Fibroblast of lung (primary cell): ENCODE measurements around the gene GET4. TPM values are rescaled to one million over a fixed set of nuclear protein-coding genes. Genes with fewer than 3 reads are reported as not detected.

Source experiments
- DNase-seq, 2 donors: peaks; one replicate each; pipeline versions ENCODE4 v3.0.0 to v3.0.0-alpha.2; 2010; ENCODE audit warnings: low read depth in 2 of 2
- H2AFZ ChIP-seq: 2 replicates; pipeline ENCODE4 v1.5.1; 2012; ENCODE audit warnings: low read length, control low read depth, inconsistent platforms
- H3K27ac ChIP-seq: 2 replicates; pipeline ENCODE4 v1.5.1; 2011; ENCODE audit warnings: low read length, control low read depth; ENCODE audit not compliant: insufficient read depth
- H3K27me3 ChIP-seq: 2 replicates; pipeline ENCODE4 v1.5.1; 2011; ENCODE audit warnings: mild to moderate bottlenecking, low read length; ENCODE audit not compliant: control insufficient read depth, insufficient read depth
- H3K36me3 ChIP-seq: 2 replicates; pipeline ENCODE4 v1.5.1; 2011; ENCODE audit warnings: low read length; ENCODE audit not compliant: control insufficient read depth, insufficient read depth
- H3K4me1 ChIP-seq: 2 replicates; pipeline ENCODE4 v1.5.1; 2011; ENCODE audit warnings: low read length; ENCODE audit not compliant: control insufficient read depth, insufficient read depth; ENCODE audit errors: extremely low read depth
- H3K4me2 ChIP-seq: 2 replicates; pipeline ENCODE4 v1.5.1; 2011; ENCODE audit warnings: low read length, control low read depth; ENCODE audit not compliant: insufficient read depth; ENCODE audit errors: extremely low read depth
- H3K4me3 ChIP-seq, 4 experiments: fragments of 200-600 bp in 1 of 4; sonication (generic) in 1 of 4; replicated peaks in 1 of 4; 2 replicates each; pipeline ENCODE4 v1.5.1; 2011 to 2016; ENCODE audit warnings: low read length in 4 of 4, low read depth in 3 of 4, mild to moderate bottlenecking in 3 of 4, control low read depth in 2 of 4, inconsistent platforms in 1 of 4, mixed read lengths in 1 of 4; ENCODE audit not compliant: insufficient read depth in 1 of 4; ENCODE audit errors: control extremely low read depth in 1 of 4
- H3K79me2 ChIP-seq: 2 replicates; pipeline ENCODE4 v1.5.1; 2012; ENCODE audit warnings: mild to moderate bottlenecking, low read length, inconsistent platforms; ENCODE audit not compliant: control insufficient read depth, insufficient read depth
- H3K9ac ChIP-seq: 2 replicates; pipeline ENCODE4 v1.5.1; 2011; ENCODE audit warnings: mild to moderate bottlenecking, low read length, control low read depth; ENCODE audit not compliant: insufficient read depth
- H3K9me3 ChIP-seq: 2 replicates; pipeline ENCODE4 v1.5.1; 2012; ENCODE audit warnings: low read depth, low read length; ENCODE audit not compliant: control insufficient read depth, insufficient read depth
- H4K20me1 ChIP-seq: 2 replicates; pipeline ENCODE4 v1.5.1; 2011; ENCODE audit warnings: low read length; ENCODE audit not compliant: control insufficient read depth, insufficient read depth; ENCODE audit errors: extremely low read depth
- CTCF ChIP-seq, 2 donors: IDR thresholded peaks in 1 of 2; conservative IDR thresholded peaks in 1 of 2; 1 replicate in 1 of 2; 2 replicates in 1 of 2; pipeline ENCODE4 v1.5.1; 2011 to 2012; ENCODE audit warnings: low read length in 2 of 2, control low read depth in 1 of 2, inconsistent platforms in 1 of 2, low read depth in 1 of 2, mild to moderate bottlenecking in 1 of 2
- EZH2 ChIP-seq: IDR thresholded peaks from 2 replicates; pipeline ENCODE4 v1.5.1; 2012; ENCODE audit warnings: low read length, control low read depth, mild to moderate bottlenecking; ENCODE audit errors: missing control alignments
- polyA plus RNA-seq, 2 donors: library from polyadenylated mRNA; depleted of rRNA in 1 of 2; stranded (reverse) in 1 of 2; unstranded in 1 of 2; fragments of >200 nt; gene quantifications; 2 replicates each; pipeline ENCODE4 v1.2.1, GENCODE V29; 2011 to 2012; ENCODE audit warnings: missing spikeins in 1 of 2
- total RNA-seq: library from RNA; depleted of rRNA; stranded (reverse); fragments of >200 nt; gene quantifications from 2 replicates; pipeline ENCODE4 v1.2.1, GENCODE V29; 2014

Gene GET4
- total and polyA plus RNA-seq, 2 donors (not counting 1 experiment from before 2014, with no cell fraction given): 13.4 to 23.1 TPM

GRCh38 chr7:945147-945555 lies 68.8 kb downstream of the GET4 start:
- no peak overlapping the region for H3K27ac ChIP-seq
- DNase-seq: no peak
- TF ChIP-seq EZH2 (no peak), CTCF (conservative IDR thresholded peaks at IDR 0.05 in 1 of 2, IDR thresholded peaks at IDR 0.05 in 1 of 2; ENCODE audit: low read depth in 1 of 2, low read length in 2 of 2) (no peak)
- no peaks in the 10 kb centered on the region for H3K36me3 ChIP-seq
- H3K9ac ChIP-seq: no peak overlapping the region
- H3K27me3 ChIP-seq: no peaks in the 10 kb centered on the region
- H4K20me1 ChIP-seq: no peaks in the 10 kb centered on the region
- no peaks in the 10 kb centered on the region for H3K4me1 ChIP-seq
- no peaks in the 10 kb centered on the region for H3K79me2 ChIP-seq
- H3K4me2 ChIP-seq: no peak overlapping the region
- no peak overlapping the region for H2AFZ ChIP-seq
- no peak overlapping the region for H3K4me3 ChIP-seq
- no peaks in the 10 kb centered on the region for H3K9me3 ChIP-seq

- H2AFZ ChIP-seq: no peak overlapping the region
- H3K27ac ChIP-seq: no peak overlapping the region
- H3K9ac ChIP-seq: no peak overlapping the region
- H3K4me2 ChIP-seq: no peak overlapping the region
- no peaks in the 10 kb centered on the region for H3K4me1 ChIP-seq
- H3K4me3 ChIP-seq: no peak overlapping the region
- TF ChIP-seq EZH2 (no peak), CTCF (conservative IDR thresholded peaks at IDR 0.05 in 1 of 2, IDR thresholded peaks at IDR 0.05 in 1 of 2; ENCODE audit: low read depth in 1 of 2, low read length in 2 of 2) (no peak)
- H3K36me3 ChIP-seq: no peaks in the 10 kb centered on the region
- H3K79me2 ChIP-seq: no peaks in the 10 kb centered on the region
- no peaks in the 10 kb centered on the region for H3K27me3 ChIP-seq
- DNase-seq: no peak
- H3K9me3 ChIP-seq: no peaks in the 10 kb centered on the region
- H4K20me1 ChIP-seq: no peaks in the 10 kb centered on the region
These were observed 69.4 kb downstream of the GET4 start for GRCh38 chr7:945556-946255.

Other genes starting within 250 kb of the GET4 start
- 10.3 and 14.2 TPM in 2 replicates for gene DNAAF5, start 149.9 kb upstream of the GET4 start, total RNA-seq
- gene DNAAF5, start 149.9 kb upstream of the GET4 start, polyA plus RNA-seq: 13.1 and 19.2 TPM in 2 replicates
- gene PRKAR1B, start 149.3 kb upstream of the GET4 start, total RNA-seq: 12.3 and 14.5 TPM in 2 replicates
- gene PRKAR1B, start 149.3 kb upstream of the GET4 start, polyA plus RNA-seq: 12.1 and 12.7 TPM in 2 replicates
- 92.7 and 185 TPM in 2 replicates for gene SUN1, start 44.1 kb upstream of the GET4 start, total RNA-seq
- 157 and 220 TPM in 2 replicates for gene SUN1, start 44.1 kb upstream of the GET4 start, polyA plus RNA-seq
- gene ADAP1, start 78.1 kb downstream of the GET4 start, total RNA-seq: 1.0 and 2.3 TPM in 2 replicates
- gene ADAP1, start 78.1 kb downstream of the GET4 start, polyA plus RNA-seq: 1.0 and 1.1 TPM in 2 replicates
- gene COX19, start 99.0 kb downstream of the GET4 start, total RNA-seq: 9.2 and 11.7 TPM in 2 replicates
- gene COX19, start 99.0 kb downstream of the GET4 start, polyA plus RNA-seq: 4.0 and 4.3 TPM in 2 replicates
- gene CYP2W1, start 106.6 kb downstream of the GET4 start, total RNA-seq: not detected in 2 replicates
- gene CYP2W1, start 106.6 kb downstream of the GET4 start, polyA plus RNA-seq: not detected in 2 replicates
- gene GPR146, start 168.0 kb downstream of the GET4 start, total RNA-seq: 3.1 and 3.3 TPM in 2 replicates
- 0.30 and 2.2 TPM in 2 replicates for gene GPR146, start 168.0 kb downstream of the GET4 start, polyA plus RNA-seq
- gene GPER1, start 211.6 kb downstream of the GET4 start, total RNA-seq: 1.5 and 2.3 TPM in 2 replicates
- 2.0 and 2.4 TPM in 2 replicates for gene GPER1, start 211.6 kb downstream of the GET4 start, polyA plus RNA-seq